Neutrophil (primary cell): Measurements from ENCODE around the gene STX8.

ENCODE experiments used
- H3K27ac ChIP-seq: fragments of 200-600 bp; sonication (generic); 2 replicates; pipeline ENCODE4 v1.5.1; 2016; ENCODE audit warnings: mild to moderate bottlenecking, moderate library complexity
- H3K27me3 ChIP-seq: fragments of 200-600 bp; sonication (generic); 2 replicates; pipeline ENCODE4 v1.6.0; 2016; ENCODE audit warnings: mild to moderate bottlenecking
- H3K36me3 ChIP-seq: fragments of 200-600 bp; sonication (generic); 2 replicates; pipeline ENCODE4 v1.5.1; 2017
- H3K4me1 ChIP-seq, 2 experiments: fragments of 200-600 bp in 1 of 2; sonication (generic) in 1 of 2; 1 replicate in 1 of 2; 2 replicates in 1 of 2; pipeline versions ENCODE4 v1.5.1 to v1.6.1; 2013 to 2016; ENCODE audit warnings: low read depth in 1 of 2, low read length in 1 of 2, mild to moderate bottlenecking in 1 of 2, moderate library complexity in 1 of 2; ENCODE audit not compliant: control insufficient read depth in 1 of 2, insufficient read depth in 1 of 2
- H3K4me3 ChIP-seq, 2 experiments: fragments of 200-600 bp in 1 of 2; sonication (generic) in 1 of 2; 1 replicate in 1 of 2; 2 replicates in 1 of 2; pipeline ENCODE4 v1.5.1; 2013 to 2016; ENCODE audit warnings: low read depth in 1 of 2, low read length in 1 of 2, mild to moderate bottlenecking in 1 of 2, moderate library complexity in 1 of 2
- H3K9me3 ChIP-seq: fragments of 200-600 bp; sonication (generic); 2 replicates; pipeline ENCODE4 v1.5.1; 2016
- TF ChIP-seq, protein P1 (sequence below): fragments of 200-600 bp; sonication (generic); IDR thresholded peaks from 2 replicates; pipeline ENCODE4 v1.5.1; 2016; ENCODE audit warnings: antibody characterized with exemption

Gene STX8

DNA sequence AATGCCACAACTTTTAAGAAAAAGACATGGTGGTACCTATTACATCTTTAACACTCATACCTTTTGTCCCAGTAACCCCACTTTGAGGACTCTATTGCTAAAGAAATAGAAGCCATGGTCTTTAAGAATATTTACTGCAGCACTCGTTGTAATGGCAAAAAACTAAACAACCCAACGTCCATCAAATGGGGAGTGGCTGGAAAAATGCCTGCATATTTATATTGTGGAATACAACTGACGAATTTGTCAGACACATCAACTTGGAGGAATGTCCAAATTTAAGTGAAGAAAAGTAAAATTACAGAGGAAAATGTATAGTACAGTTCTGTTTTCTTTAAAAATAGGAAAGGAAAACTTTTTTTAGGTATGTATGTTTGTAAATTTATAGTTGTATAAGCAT is 47.8 kb downstream of the STX8 start:
- H3K9me3 ChIP-seq, result no peaks in the 10 kb centered on the region
- H3K4me1 ChIP-seq, result no peaks in the 10 kb centered on the region
- TF ChIP-seq, protein P1, sequence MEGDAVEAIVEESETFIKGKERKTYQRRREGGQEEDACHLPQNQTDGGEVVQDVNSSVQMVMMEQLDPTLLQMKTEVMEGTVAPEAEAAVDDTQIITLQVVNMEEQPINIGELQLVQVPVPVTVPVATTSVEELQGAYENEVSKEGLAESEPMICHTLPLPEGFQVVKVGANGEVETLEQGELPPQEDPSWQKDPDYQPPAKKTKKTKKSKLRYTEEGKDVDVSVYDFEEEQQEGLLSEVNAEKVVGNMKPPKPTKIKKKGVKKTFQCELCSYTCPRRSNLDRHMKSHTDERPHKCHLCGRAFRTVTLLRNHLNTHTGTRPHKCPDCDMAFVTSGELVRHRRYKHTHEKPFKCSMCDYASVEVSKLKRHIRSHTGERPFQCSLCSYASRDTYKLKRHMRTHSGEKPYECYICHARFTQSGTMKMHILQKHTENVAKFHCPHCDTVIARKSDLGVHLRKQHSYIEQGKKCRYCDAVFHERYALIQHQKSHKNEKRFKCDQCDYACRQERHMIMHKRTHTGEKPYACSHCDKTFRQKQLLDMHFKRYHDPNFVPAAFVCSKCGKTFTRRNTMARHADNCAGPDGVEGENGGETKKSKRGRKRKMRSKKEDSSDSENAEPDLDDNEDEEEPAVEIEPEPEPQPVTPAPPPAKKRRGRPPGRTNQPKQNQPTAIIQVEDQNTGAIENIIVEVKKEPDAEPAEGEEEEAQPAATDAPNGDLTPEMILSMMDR, result no peak
- H3K4me3 ChIP-seq, result no peak overlapping the region
- H3K27me3 ChIP-seq, result no peaks in the 10 kb centered on the region
- no peak overlapping the region for H3K27ac ChIP-seq
- H3K36me3 ChIP-seq, result peaks cover 4% of the 10 kb centered on the region

GRCh38 chr17:9522074-9522473 is 53.5 kb downstream of the STX8 start:
- TF ChIP-seq, protein P1, result no peak
- Histone ChIP-seq H3K4me3 (no peak overlapping the region), H3K36me3 (no peaks in the 10 kb centered on the region), H3K9me3 (no peaks in the 10 kb centered on the region), H3K27ac (no peak overlapping the region), H3K27me3 (no peaks in the 10 kb centered on the region), H3K4me1 (no peaks in the 10 kb centered on the region)

DNA sequence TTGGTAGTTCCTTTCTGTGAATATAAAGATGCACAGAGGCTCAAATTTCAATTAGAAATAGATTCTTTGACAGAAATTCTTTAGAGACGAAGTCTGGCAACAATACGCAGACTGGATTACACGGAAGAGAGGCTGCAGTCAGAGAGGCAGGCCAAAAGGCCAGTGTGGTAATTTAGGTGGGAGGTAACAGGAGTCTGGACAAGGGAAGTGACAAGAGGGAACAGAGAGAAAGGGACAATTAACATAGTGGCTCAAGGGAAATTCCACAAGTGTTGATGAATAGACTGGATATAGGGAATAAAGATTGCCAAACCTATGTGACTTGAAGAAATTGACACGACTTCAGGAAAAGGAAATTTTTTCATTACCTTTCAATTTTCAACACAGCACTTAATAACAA is 54.6 kb downstream of the STX8 start:
- H3K4me1 ChIP-seq, result no peaks in the 10 kb centered on the region
- no peaks in the 10 kb centered on the region for H3K36me3 ChIP-seq
- H3K27me3 ChIP-seq, result no peaks in the 10 kb centered on the region
- no peak overlapping the region for H3K27ac ChIP-seq
- no peak overlapping the region for H3K4me3 ChIP-seq
- TF ChIP-seq, protein P1, result no peak
- H3K9me3 ChIP-seq, result no peaks in the 10 kb centered on the region

GRCh38 chr17:9520649-9521048 is 55.0 kb downstream of the STX8 start:
- no peaks in the 10 kb centered on the region for H3K36me3 ChIP-seq
- no peak overlapping the region for H3K4me3 ChIP-seq
- no peak overlapping the region for H3K27ac ChIP-seq
- H3K4me1 ChIP-seq, result no peaks in the 10 kb centered on the region
- TF ChIP-seq, protein P1, result no peak
- no peaks in the 10 kb centered on the region for H3K27me3 ChIP-seq
- H3K9me3 ChIP-seq, result no peaks in the 10 kb centered on the region

DNA sequence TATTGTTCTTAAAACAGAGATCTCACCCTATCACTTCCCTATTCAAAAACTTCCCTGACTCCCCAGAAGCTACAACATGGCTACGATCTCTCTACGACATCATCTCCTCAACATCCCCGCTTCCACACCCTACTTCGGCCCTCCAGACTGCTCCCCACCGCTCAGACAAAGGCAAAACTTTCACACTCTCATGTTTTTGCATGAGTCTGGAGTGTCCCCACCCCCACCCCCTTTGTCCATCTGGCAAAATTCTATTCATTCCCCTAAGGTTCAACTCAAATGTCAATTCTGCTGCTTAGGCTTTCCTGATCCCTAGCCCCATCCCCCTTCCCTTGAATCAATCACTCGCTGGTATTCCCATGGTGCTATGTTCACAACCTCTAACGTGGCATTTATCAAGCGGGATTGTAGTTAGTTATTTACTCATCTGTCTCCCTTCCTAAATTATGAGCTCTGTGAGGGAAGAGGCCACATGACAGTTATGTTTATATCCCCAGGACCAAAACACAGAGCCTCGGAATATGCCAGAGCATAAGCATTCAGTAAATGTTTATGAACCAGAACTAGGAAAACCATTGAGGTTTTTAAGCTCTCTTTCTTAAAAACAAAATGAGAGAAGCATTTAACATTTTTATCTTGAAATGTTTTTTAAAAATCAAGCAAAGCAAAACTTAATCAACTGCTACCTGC is 55.9 kb downstream of the STX8 start:
- Histone ChIP-seq H3K9me3 (no peaks in the 10 kb centered on the region), H3K4me3 (no peak overlapping the region), H3K27me3 (no peaks in the 10 kb centered on the region), H3K27ac (no peak overlapping the region), H3K4me1 (no peaks in the 10 kb centered on the region), H3K36me3 (no peaks in the 10 kb centered on the region)
- TF ChIP-seq, protein P1, result no peak
